Astrocyte of the spinal cord (primary cell): ENCODE measurements around the gene CSE1L.
"Not testable (repeated sequence)": the region's sequence is repeated elsewhere in the genome, so short reads cannot be mapped to it uniquely, and the experiment has no call there.

Source experiments
- DNase-seq: peaks from one replicate; pipeline ENCODE4 v3.0.0; 2011; ENCODE audit warnings: low read depth, low spot score
- H3K4me3 ChIP-seq: 2 replicates; pipeline ENCODE4 v1.5.1; 2011; ENCODE audit warnings: low read depth, mild to moderate bottlenecking, low read length, moderate library complexity
- CTCF ChIP-seq: IDR thresholded peaks from 2 replicates; pipeline ENCODE4 v1.5.1; 2012; ENCODE audit warnings: low read depth, mild to moderate bottlenecking, low read length, inconsistent platforms
- in situ Hi-C: cut with HindIII; loops from 2 replicates; pipeline ENCODE4 v1.10.0; 2017; ENCODE audit warnings: low sequenced_read_pairs

The CSE1L gene

GRCh38 chr20:49097159-49097558 is 51.0 kb downstream of the CSE1L start:
- no peak overlapping the region for H3K4me3 ChIP-seq
- TF ChIP-seq CTCF = no peak
- in situ Hi-C loops = no loop called here
- DNase-seq = no peak

DNA sequence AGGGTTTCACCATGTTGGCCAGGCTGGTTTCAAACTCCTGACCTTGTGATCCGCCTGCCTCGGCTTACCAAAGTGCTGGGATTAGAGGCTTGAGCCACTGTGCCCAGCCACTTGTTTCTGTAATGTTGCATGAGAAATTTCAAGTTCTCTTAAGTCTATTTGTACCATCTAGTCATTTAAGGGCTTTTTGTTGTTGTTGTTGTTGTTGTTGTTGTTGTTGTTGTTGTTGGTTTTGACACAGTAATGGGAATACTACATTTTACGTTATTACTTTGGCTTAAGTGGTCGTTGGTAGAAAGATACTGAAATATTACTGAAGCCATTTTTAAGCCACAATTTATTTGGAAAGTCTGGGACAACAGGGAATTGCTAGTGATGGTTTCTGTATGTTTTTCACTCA is 52.0 kb downstream of the CSE1L start:
- no peak for DNase-seq
- TF ChIP-seq CTCF = no peak
- in situ Hi-C loops = no loop called here
- no peak overlapping the region for H3K4me3 ChIP-seq

- DNase-seq = no peak
- in situ Hi-C loops = no loop called here
- TF ChIP-seq CTCF = no peak
These were observed 52.9 kb downstream of the CSE1L start for GRCh38 chr20:49099011-49099410.

GRCh38 chr20:49100292-49100691 is 54.2 kb downstream of the CSE1L start:
- DNase-seq, in situ Hi-C loops, H3K4me3 ChIP-seq: not testable (repeated sequence)

More at GRCh38 chr20:49099011-49099410, 52.9 kb downstream of the CSE1L start:
- H3K4me3 ChIP-seq = no peak overlapping the region

DNA sequence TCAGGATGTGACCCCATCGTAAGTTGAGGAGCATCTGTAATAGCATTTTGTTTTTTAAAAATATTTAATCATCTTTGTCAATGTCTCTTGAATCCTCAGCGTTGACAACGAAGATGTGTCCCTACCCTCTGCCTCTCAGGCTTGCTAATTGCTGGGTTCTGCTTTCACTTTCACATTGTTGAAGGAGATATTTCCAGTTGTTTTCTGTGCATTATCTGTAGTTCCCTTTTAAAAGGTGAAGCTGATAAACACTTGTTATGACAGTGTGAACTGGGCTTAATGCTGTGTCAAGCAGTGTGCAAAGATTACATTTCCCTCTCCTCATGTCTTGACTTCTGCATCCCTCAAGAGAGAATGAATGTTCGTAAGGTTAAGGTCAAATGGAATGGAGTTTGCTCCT is 54.9 kb downstream of the CSE1L start:
- no peak for DNase-seq
- in situ Hi-C loops = no loop called here
- no peak for TF ChIP-seq CTCF
- no peak overlapping the region for H3K4me3 ChIP-seq

- TF ChIP-seq CTCF = no peak
These were observed 56.9 kb downstream of the CSE1L start for GRCh38 chr20:49103019-49103418.

DNA sequence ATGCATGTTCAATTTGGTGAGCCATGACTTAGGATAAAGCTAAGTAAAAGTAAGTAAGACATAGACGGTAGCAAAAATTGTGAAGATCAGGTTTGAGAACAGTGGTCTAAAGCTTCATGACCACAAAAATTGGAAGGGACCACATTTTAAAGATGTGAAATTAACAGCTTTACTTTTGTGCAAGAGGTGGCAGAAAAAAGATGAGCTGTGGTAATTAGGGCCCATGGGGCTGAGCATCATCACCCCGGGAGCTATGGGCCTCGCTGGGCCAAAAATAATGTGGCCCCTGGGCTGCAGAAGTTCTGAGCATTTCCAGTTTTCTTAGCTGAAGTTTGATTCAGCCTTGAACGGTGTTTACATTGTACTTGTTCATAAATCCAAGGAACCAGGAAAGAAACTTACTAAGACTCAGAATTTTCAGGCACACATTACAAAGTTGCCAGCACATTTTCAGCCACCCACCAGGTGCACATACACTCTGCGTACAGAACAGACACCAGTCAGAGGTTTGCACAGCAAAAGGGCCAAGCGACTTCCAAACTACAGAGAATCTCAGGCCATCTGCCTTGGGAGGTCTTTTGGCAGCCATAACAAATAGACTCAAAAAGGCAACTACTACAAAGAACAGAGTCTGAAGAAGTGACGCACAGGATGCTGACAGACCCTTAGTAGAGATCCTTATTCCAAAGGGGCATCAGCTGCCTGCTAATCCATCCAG is 57.7 kb downstream of the CSE1L start:
- in situ Hi-C loops = no loop called here
- no peak for DNase-seq
- no peak overlapping the region for H3K4me3 ChIP-seq
- no peak for TF ChIP-seq CTCF

More at GRCh38 chr20:49103019-49103418, 56.9 kb downstream of the CSE1L start:
- in situ Hi-C loops = no loop called here
- DNase-seq = no peak
- no peak overlapping the region for H3K4me3 ChIP-seq
